Right kidney (tissue), 1 donor: ENCODE measurements around the gene RFX2.
"Not testable (repeated sequence)": the region's sequence is repeated elsewhere in the genome, so short reads cannot be mapped to it uniquely, and the experiment has no call there.

Experiments used
- DNase-seq: peaks from one replicate; pipeline ENCODE4 v3.0.0-alpha.2; 2016

RFX2 gene

DNA sequence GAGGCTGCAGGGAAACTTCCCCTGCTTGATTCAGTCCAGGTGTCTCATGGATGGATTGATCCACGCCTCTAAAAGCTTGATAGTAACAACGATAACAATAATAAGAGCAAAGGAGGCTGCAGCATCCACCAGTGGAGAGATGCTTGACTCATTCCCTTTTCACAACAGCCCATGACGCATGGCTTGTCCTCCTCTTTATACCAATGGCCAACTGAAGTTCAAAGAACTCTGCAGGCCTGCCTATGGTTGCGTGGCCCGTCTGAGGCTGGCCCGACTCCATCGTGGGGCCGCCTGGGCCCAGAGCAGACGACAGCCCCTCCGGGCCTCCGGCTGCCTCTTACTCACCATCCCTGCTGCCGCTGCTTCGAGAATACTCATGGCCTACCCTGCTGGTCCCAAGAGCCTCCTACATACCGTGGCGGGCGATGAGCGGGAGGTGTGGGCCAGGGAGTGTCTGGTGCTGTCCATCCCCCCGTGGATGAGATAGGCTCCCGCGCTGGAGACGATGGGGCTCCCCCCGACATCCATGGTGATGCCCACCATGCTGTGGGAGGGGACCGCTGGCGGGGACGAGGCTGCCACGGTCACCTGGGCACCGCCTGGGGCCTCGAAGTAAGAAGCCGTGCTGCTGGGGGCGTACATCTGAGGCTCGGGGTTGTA, 70.6 kb downstream of the RFX2 start:
- DNase-seq: no peak

DNA sequence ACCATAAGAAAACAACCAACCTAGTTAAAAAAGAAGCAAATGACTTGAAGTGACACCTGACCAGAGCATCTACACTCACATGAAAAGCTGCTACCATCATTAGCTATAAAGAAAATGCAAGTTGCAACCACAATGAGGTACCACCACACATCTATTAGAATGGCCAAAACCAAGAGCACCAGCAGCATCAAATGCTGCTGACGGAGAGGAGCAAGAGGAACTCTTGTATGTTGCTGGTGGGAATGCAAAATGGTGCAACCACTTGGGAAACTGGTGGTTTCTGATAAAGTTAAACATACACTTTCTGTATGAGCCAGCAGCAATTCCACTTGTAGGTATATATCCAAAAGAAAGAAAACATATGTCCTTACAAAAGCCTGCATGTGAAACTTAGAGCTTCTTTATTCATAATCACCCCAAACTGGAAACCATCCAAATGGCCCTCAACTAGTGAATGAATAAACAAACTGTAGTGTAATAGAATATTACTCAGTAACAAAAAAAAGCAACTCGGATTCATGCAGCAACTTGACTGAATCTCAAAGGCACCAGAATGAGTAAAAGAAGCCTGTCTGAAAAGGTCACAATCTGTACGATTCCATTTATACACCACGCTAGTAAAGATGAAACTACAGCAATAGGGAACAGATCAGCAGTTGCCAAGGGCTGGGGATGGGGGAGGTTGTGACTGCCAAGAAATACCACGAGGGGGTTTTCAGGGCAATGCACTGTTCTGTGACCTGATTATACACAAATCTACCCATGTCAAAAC, 71.5 kb downstream of the RFX2 start:
- no peak for DNase-seq

DNA sequence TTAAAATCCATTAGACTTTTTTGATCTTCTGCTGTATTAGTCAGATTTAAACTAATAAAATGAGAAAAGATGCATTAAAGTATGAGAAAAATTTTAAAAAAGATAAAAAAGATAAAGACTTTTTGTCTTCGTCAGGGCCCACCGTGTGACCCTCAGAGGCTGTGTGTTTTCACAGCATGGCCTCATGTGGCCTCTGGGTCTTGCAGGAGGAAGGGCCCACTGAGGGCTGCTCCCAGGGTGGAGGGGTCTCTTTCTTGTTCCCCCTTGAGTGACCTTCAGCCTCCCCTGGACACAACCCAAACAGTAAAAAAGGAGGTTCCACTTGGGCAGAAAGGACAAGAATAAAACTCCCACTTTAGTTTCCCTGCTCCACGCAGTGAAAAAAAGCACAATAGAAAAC, 75.3 kb downstream of the RFX2 start:
- DNase-seq: no peak

DNA sequence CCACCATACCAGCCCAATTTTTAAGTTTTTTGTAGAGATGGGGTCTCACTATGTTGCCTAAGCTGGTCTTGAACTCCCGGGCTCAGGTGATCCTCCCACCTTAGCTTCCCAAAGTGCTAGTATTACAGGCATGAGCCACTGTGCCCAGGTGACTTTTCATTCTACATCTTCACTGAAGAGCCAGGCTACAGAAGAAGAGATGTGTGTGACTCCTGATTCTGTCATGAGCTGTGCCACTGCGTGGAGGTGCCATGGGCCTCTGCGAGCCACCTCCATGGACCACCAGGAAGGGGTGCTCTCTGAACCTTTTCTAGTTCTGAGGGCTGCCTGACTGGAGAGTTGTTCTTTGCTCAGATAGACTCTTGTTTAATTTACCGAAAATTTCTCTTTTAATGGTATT, 75.8 kb downstream of the RFX2 start:
- DNase-seq: no peak

DNA sequence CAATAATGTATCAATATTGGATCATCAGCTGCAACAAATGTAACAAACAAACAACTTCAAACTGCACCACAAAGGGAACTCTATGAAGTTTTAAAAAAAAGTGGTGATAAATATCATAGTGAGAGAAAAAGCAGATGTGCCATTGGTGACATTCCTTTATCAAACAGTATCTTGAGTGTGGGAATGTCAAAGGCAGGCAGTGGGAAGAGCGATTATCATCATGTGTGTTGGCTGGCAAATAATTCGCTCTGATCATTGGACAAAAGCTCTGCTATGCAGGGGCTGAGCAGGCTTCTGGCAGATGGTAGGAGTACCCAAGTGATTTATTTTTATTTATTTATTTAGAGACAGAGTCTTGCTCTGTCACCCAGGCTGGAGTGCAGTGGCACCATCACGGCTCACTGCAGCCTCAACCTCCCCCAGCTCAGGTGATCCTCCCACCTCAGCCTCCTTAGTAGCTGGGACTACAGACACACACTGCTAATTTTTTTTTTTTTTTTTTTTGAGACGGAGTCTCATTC, 76.5 kb downstream of the RFX2 start:
- DNase-seq: no peak

DNA sequence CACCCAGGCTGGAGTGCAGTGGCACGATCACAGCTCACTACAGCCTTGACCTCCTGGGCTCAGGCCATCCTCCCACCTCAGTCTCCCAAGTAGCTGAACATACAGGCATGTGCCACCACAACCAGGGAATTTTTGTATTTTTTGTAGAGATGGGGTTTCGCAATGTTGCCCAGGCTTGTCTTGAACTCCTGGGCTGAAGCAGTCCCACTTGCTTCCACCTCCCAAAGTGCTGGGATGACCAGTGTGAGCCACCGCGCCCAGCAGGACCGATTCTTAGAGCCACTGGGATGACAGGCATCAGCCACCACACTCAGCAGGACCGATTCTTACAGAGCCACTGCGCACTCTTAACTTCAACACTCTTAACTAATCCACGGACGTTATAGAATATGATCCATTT, 77.5 kb downstream of the RFX2 start:
- no peak for DNase-seq

DNA sequence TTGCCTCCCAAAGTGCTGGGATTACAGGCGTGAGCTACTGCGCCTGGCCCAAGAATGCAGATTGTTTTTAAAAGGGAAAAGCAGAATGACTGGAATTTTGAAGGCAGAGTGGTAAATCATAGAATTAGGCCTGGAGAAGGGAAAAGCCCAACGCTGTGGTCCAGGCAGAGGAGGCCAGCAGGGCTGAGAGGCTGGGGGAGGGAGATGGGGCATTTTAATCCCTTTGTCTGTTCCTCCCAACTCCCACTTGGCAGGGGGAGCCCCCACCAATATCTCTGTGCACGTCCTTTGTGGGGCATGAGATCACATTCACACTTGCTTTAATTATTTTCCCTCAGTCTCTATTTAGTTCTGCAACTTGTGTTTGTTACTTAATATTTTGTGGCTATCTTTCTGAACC, 77.9 kb downstream of the RFX2 start:
- DNase-seq: no peak

DNA sequence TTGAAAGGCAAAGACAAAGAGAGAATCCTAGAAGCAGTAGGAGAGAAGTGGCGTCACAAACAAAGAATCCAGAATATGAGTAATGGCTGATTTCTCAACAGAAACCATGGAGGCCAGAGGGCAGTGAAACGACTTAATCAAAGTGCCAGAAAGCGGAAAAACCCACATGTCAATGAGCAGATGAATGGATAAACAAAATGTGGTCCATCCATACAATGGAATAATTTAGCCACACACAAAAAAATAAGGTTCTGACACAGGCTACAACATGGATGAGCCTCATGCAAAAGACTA, 80.1 kb downstream of the RFX2 start:
- DNase-seq: no peak

DNA sequence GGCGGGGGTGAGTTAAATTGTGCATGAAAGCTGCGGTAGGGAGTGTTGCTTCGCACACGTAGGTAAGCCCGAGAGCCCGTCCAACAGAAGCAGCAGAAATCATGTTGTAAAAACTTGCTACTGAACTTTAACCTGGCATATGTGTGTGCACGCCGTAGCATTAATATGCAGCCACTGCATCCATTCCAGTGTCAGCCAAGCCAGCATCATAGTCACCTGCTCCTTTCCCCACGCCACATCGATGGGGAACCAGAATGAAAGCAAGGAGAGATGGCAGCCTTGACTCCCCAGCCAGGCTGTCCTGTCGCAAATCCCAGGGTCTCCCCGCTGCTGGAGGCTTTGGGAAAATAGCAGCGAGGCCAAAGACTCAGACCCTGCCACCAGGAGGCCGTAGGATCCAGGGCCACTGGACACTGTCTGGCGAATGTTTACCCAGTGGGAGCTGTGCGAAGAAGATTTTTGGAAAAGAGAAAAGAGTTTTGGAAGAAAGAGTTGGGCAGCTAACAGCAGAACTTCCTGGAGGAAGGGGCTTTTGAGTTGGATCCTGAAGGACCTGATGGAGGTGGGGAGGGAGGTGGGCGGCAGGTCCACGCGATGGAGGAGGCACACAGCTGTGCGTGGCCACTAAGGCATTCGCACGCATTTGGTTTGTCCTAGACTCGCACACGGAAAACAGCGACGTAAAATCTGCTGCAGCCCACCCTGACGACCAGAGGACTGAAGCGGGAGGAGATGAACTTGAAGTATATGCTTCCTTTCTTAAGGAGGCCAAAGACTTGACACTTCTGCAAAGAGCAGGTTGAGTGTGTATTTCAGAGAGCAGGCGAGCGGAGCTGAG, 83.7 kb downstream of the RFX2 start:
- no peak for DNase-seq

DNA sequence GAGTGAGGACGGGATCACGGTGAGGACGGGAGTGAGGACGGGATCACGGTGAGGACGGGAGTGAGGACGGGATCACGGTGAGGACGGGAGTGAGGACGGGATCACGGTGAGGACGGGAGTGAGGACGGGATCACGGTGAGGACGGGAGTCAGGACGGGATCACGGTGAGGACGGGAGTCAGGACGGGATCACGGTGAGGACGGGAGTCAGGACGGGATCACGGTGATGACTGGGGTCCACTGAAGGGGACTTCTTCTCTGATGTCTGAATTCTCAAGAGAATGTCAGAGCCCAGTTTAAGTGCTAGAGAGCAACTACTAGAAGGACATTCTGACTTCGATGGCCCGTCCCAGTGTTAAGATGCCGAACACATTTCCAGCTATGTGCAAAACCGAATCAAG, 85.5 kb downstream of the RFX2 start:
- DNase-seq: not testable (repeated sequence)

DNA sequence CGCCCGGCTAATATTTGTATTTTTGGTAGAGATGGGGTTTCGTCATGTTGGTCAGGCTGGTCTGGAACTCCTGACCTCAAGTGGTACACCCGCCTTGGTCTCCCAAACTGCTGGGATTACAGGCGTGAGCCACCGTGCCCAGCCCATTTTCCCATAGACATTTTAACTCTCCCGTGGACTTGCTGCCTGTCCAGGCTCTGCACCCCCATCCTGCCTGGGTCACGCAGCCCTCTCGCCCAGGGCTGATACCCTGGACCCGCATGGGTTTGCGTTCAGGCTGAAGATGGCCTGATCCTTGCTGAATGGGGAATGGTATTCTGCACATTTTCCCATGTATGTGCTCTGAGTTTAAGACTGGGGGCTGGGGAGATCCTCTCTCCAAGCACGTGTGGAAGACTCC, 86.4 kb downstream of the RFX2 start:
- DNase-seq: no peak

DNA sequence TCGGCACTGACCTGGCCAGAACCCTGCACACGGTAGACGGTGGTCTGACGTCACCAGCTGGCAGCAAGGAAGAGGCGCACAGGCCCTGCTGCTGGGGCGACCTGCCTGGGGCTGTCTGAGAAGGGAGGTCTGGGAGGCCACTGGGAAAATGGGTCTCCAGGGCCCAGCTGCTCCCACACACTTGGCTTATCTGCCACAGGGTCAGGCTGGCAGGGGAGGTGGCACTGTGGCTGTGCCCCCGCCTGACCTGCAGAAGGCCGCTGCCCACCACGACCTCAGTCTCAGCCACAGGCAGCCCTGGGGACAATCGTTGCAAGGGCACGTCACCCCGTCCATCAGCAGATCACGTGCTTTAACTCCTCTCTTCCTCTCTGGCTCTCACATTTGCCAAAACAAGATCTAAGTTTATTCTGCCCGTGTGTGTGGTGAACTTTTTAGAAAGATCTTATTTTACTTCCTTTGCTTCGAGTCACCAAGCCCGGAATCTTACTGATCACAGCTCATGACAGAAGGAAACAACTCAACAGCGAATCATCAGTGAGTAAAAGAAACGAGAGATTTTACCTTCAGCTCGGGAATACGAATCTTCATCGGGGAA, 87.1 kb downstream of the RFX2 start:
- peak; percentile 29 for DNase-seq

DNA sequence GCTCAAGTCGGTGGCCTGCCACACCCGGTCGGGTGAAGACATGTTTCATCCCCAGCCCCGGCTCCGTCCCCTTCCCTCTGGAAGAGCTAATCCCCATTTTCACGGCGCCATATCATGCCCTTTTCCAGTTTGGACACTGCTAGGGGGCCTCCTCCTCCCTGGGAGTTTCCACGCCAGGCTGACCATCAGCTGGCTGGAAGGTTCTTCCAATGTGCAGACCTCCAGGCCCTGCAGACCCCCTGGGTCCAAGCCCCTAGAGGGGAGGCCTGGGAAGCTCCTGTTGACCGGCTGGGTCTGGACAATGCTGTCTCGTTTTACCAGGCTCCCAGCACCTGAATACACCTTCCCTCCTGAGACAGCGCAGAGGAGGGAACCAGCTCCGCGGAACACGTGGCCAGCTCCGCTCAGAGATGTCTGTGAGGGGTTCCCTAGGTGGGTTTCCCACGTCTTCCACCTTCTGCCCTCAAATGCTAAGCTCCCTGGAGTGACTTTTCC, 87.7 kb downstream of the RFX2 start:
- DNase-seq: no peak

DNA sequence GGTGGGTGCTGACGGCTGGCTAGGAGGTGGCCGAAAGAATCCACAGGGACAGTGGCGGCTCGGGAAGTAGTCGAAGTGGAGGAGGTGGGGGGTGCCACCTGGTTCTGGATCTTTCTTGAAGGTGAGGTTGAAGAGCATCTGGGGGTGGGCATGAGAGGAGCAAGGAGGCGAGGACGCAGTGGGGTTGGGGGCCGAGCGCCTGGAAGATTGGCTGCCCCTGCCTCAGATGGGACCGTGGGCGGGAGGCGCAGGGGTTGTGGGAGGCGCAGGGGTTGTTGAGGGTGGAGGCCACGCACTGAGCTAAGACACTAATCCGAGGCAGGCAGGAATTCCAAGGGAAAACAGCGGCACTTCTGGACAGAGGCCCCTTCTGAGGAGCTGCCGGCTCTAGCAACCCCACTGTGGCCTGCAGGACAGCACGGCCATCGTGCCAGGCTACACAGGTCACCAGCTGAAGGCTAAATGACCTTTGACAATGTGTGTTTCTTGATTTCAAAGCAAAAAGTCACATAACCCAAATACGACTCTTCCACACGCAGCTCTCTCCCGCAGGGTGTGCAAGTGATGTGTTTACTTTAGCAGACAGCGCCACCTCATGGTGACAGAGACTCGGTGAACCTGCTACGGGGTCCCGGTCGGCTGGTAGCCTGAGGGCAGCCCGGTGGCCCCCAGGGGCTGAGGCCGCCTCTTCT, 88.3 kb downstream of the RFX2 start:
- DNase-seq: peak; percentile 78

DNA sequence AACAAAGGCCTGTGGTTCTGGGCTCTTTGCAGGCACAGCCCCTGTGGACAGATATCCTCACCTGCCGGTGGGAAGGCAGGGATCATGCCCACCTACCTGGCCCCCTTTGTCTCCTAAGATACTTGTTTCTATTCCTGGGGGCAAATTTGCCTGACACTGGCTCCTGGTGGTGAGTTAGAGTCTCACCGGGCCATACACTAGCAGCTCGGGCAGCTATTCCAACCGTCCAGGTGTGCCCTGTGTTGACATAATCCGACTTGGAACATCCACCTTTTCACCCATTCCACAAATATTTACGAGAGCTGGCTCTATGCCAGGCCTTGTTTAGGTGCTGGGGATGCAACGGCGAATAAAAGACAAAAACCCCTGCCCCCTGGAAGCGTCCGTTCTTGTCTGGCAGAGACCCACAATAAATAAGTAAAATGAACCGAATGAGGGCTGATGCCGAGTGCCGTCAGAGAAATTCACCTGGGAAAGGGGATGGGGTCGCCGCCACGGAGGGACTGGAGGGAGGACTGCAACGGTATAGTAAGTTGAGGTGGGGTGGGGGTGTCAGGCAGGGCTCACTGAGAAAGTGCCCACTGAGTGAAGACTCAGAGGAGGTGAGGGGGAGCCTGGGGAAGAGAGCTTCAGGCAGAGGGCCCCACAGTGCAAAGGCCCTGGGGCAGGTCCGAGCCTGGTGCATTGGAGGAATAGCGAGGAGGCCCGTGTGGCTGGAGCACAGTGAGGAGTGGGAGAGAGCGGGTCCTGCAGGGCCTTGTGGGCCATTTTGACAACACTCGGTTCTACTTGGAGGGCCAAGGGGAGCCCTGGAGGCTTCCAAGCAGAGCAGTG, 89.1 kb downstream of the RFX2 start:
- DNase-seq: no peak

DNA sequence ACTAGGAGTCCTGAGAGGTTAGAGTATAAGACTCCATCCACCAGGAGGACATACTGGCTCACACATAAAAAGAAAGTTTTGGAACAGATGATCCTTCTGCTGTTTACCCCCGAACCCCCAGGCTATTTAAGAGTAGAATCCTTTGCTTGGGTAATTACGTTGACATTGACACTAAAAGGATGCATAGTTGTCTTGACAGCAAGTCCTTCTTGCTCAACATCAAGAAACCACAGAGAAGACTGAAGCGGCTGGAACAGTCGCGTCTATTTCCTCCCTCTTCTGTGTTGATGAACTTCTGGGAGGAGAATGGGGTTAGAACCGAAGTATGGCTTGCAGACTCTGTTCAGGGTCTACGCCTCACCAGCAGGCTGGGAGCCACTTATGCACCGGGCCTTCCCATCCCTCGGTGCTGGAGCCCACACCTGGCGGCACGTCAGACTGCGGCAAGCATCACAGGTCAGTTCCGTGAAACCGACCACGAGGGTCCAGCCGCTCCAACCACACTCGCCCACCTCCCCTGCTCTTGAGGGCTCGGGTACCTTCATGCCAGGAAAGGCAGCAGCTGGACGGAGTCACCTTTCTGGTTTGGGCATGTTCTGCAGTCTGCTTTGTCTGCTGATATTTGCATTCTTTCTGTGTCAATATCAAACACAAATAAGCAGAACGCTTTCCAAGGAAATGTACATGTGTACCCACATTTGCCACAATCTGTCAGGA, 90.0 kb downstream of the RFX2 start:
- no peak for DNase-seq

DNA sequence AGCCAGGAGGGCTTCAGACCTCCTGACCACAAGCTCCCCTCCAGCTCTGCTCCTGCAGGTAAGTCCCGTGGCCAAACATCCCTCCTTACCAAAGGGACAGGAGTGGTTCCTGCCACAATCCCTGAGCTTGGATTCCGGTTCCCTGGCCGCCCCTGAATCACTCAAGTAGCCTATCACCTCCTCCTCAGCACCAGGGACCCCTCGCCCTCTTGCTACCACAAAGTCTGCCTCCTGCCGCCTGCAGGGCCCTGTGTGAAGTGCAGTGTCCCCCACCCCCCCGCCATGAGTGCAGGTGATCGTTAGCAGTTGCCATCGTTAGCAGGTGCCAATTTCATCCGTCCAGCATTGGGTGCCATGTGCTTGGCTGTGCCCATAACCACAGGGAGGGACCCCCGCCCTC, 91.5 kb downstream of the RFX2 start:
- DNase-seq: no peak

DNA sequence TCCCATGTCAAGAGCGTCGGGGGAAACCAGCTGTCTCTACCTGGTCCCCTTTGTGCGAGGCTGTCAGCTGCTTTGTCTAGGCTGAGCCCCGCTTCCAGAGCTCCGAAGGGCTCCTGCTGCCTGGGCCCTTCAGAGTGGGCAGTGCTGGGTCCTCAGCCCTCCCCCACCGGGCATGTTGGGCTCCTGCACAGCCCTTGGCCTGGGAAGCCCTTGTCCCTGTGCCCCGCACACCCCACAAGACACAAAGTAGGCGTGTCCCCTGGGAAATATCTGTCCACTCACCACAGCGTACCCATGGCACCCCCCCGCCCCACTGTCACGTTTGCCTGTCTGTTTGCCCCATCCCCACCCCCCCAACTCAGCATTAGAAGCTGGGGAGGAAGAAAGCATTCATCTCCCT, 92.7 kb downstream of the RFX2 start:
- no peak for DNase-seq

DNA sequence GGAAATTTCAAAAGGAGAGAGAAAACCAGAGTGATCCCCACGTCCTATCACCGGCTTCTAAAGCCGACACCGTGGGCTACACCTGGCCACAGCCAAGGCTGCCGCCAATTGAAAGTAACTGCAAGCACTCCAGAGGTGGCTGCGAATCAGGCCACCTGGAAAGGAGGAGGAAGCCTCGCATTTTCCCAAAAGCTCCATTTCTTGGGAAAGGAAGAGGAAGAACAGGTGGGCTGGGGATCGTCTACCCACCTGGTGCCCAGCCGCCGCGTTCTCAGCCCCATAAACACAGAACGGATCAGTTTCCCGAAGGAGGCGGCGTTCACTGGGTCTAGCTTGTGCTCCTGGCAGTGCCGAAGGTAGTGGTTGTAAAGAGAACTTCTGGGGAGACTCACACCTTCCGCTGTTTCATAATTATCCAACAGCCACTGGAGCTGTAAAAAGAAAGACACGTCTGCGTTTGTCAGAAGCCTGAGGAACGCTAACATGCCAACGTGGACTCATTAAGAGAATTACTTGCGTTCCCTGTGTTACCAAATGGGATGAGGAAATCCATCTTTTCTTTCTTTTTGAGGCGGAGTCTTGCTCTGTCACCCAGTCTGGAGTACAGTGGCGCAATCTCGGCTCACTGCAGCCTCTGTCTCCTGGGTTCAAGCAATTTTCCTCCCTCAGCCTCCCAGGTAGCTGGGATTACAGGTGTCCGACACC, 94.3 kb downstream of the RFX2 start:
- no peak for DNase-seq
